Heart right ventricle (tissue), 16 donors: ENCODE data around the gene CTNND2. TPM values are rescaled to one million over a fixed set of nuclear protein-coding genes. Genes with fewer than 3 reads are reported as not detected.

Experiments used
- ATAC-seq, 8 donors: fragments of 200-7000 bp; cut with Tn5 transposase; one replicate each; pipeline ENCODE4 v1.9.1; 2020; ENCODE audit warnings: mild to moderate bottlenecking in 8 of 8, moderate library complexity in 8 of 8, moderate number of reproducible peaks in 1 of 8
- DNase-seq, 2 donors: peaks; one replicate each; pipeline ENCODE4 v3.0.0-alpha.2; 2020
- H3K27ac ChIP-seq, 10 donors: fragments of 200-600 bp; sonication (generic) in 2 of 10; one replicate each; pipeline versions ENCODE4 v1.5.0 to v1.8.0; 2020 to 2022; ENCODE audit warnings: mild to moderate bottlenecking in 3 of 10
- H3K27me3 ChIP-seq, 7 donors: fragments of 200-600 bp; one replicate each; pipeline ENCODE4 v1.8.0; 2021 to 2022; ENCODE audit warnings: mild to moderate bottlenecking in 2 of 7
- H3K36me3 ChIP-seq, 9 donors: fragments of 200-600 bp; sonication (generic) in 1 of 9; one replicate each; pipeline versions ENCODE4 v1.5.0 to v1.8.0; 2020 to 2022; ENCODE audit warnings: mild to moderate bottlenecking in 2 of 9
- H3K4me1 ChIP-seq, 9 donors: fragments of 200-600 bp; sonication (generic) in 1 of 9; one replicate each; pipeline versions ENCODE4 v1.5.0 to v1.8.0; 2020 to 2022; ENCODE audit warnings: mild to moderate bottlenecking in 4 of 9
- H3K4me3 ChIP-seq, 10 donors: fragments of 200-600 bp; sonication (generic) in 2 of 10; one replicate each; pipeline versions ENCODE4 v1.5.0 to v1.8.0; 2020 to 2022; ENCODE audit warnings: mild to moderate bottlenecking in 7 of 10, moderate library complexity in 2 of 10
- H3K9me3 ChIP-seq, 11 donors: fragments of 200-600 bp in 10 of 11; sonication (generic) in 2 of 11; one replicate each; pipeline versions ENCODE4 v1.5.0 to v1.8.0; 2013 to 2022; ENCODE audit warnings: mild to moderate bottlenecking in 2 of 11, control low read depth in 1 of 11, moderate library complexity in 1 of 11
- CTCF ChIP-seq, 9 donors: fragments of 200-600 bp; sonication (generic) in 2 of 9; IDR thresholded peaks; one replicate each; pipeline versions ENCODE4 v1.5.0 to v1.8.0; 2021 to 2022; ENCODE audit warnings: antibody characterized with exemption in 9 of 9, mild to moderate bottlenecking in 5 of 9, moderate library complexity in 1 of 9
- WGBS, 2 donors: extraction: QIAGEN DNeasy Blood & Tissue Kit; methylation state at CpG; one replicate each; pipeline ENCODE4 v1.1.7; 2013; ENCODE audit warnings: inconsistent platforms in 1 of 2; 5-methylcytosine and 5-hydroxymethylcytosine counted together
- intact Hi-C, 10 donors: fragments of 100-400 bp; cut with DNase I; formaldehyde crosslinking; loops; one replicate each; pipeline versions ENCODE4 v1.11.1 to v1.14.2; 2022
- polyA plus RNA-seq, 2 donors: library from polyadenylated mRNA; stranded (reverse); fragments of 200-250 nt; gene quantifications; one replicate each; pipeline ENCODE4 v1.2.3, GENCODE V29; 2013
- total RNA-seq, 10 donors: library from RNA; stranded (reverse); fragmentation: NEBNext Ultra II Directional in 3 of 10; extraction: Animal tissue kit (Norgen Biotek cat#: 25700) in 3 of 10; gene quantifications; one replicate each; pipeline versions ENCODE4 v1.2.1 to v1.2.4, GENCODE V29; 2021 to 2023
- donor health status: Arrhythmogenic right ventricular cardiomyopathy.
- donor health status: ischemic (EF 13 %, LVEDD 7.1; RV severe dilation, severe dysfunction).
- donor health status: healthy with polysubstance abuse.
- donor health status: DM: no; HTN: yes; CAD: no.
- donor health status: DM: no; HTN: no; CAD: no.
- donor health status: ischemic (EF 25% LVEDD 6.9; RV normal size, moderate dysfunction).
- donor health status: ischemic (EF 25% LVEDD 5.7; RV mildly dilated, moderate dysfunction).
- donor health status: healthy.
- donor health status: DM: yes; HTN: yes; CAD: no.
- donor health status: Ischemic cardiomyopathy.
- donor health status: ischemic (EF 35%, LVEDD 5.7; RV mildly dilated, moderate dysfunction).
- donor health status: nonischemic (EF 11% LVEDD 7.7; RV severe dilation, severe dysfunction).
- donor health status: DM: yes; HTN: yes; CAD: no.
- donor health status: PGD.
- donor health status: ischemic (EF 29% LVEDD 5.4; RV normal size, mild dysfunction).
- donor health status: nonischemic (EF 23%, LVEDD 6.1; RV moderate dilation, normal function).

The CTNND2 gene
- total and polyA plus RNA-seq, 12 donors = 1.1 to 29.6 (median 9.9) TPM

GRCh38 chr5:11476866-11477265, 427.4 kb downstream of the CTNND2 start:
- no peak for TF ChIP-seq CTCF (IDR thresholded peaks at IDR 0.05)
- ATAC-seq (no peak), DNase-seq (no peak)
- 85 to 92% methylated on average over 2 of the region's 2 CpGs for WGBS, 2 donors
- Histone ChIP-seq H3K27me3 (no peaks in the 10 kb centered on the region), H3K27ac (no peak overlapping the region), H3K9me3 (no peaks in the 10 kb centered on the region), H3K36me3 (no peaks in the 10 kb centered on the region), H3K4me1 (no peaks in the 10 kb centered on the region), H3K4me3 (no peak overlapping the region)
- intact Hi-C loops = no loop called here

GRCh38 chr5:11468334-11469039, 435.8 kb downstream of the CTNND2 start:
- intact Hi-C loops = no loop called here
- TF ChIP-seq CTCF (IDR thresholded peaks at IDR 0.05) = no peak
- 84 to 91% methylated on average over 6 of the region's 6 CpGs for WGBS, 2 donors

GRCh38 chr5:11467588-11467987, 436.7 kb downstream of the CTNND2 start:
- Histone ChIP-seq H3K27me3 (peaks cover 0 to 3% (median 0%) of the 10 kb centered on the region in 7 donors), H3K36me3 (no peaks in the 10 kb centered on the region), H3K27ac (no peak overlapping the region), H3K9me3 (no peaks in the 10 kb centered on the region), H3K4me1 (no peaks in the 10 kb centered on the region), H3K4me3 (no peak overlapping the region)
- no peak for TF ChIP-seq CTCF (IDR thresholded peaks at IDR 0.05)
- WGBS, 2 donors = 90 to 93% methylated on average over 2 of the region's 2 CpGs
- ATAC-seq (no peak), DNase-seq (no peak)
- intact Hi-C loops = no loop called here

More at GRCh38 chr5:11468334-11469039, 435.8 kb downstream of the CTNND2 start:
- ATAC-seq = no peak
- Histone ChIP-seq H3K9me3 (no peaks in the 10 kb centered on the region), H3K4me3 (no peak overlapping the region), H3K27ac (no peak overlapping the region), H3K4me1 (no peaks in the 10 kb centered on the region), H3K36me3 (no peaks in the 10 kb centered on the region), H3K27me3 (peaks cover 0 to 3% (median 0%) of the 10 kb centered on the region in 7 donors)
- no peak for DNase-seq

- 66 to 68% methylated on average over 2 of the region's 2 CpGs for WGBS, 2 donors
- TF ChIP-seq CTCF (IDR thresholded peaks at IDR 0.05) = no peak
- H3K36me3 ChIP-seq = no peaks in the 10 kb centered on the region
- no peaks in the 10 kb centered on the region for H3K4me1 ChIP-seq
- DNase-seq (no peak), ATAC-seq (no peak)
- intact Hi-C loops = no loop called here
- no peak overlapping the region for H3K27ac ChIP-seq
- no peak overlapping the region for H3K4me3 ChIP-seq
- H3K9me3 ChIP-seq = no peaks in the 10 kb centered on the region
- H3K27me3 ChIP-seq = no peaks in the 10 kb centered on the region
These were observed 444.5 kb downstream of the CTNND2 start for GRCh38 chr5:11459716-11460115.
